ENCODE measurements around the gene EP400.

The EP400 gene

DNA sequence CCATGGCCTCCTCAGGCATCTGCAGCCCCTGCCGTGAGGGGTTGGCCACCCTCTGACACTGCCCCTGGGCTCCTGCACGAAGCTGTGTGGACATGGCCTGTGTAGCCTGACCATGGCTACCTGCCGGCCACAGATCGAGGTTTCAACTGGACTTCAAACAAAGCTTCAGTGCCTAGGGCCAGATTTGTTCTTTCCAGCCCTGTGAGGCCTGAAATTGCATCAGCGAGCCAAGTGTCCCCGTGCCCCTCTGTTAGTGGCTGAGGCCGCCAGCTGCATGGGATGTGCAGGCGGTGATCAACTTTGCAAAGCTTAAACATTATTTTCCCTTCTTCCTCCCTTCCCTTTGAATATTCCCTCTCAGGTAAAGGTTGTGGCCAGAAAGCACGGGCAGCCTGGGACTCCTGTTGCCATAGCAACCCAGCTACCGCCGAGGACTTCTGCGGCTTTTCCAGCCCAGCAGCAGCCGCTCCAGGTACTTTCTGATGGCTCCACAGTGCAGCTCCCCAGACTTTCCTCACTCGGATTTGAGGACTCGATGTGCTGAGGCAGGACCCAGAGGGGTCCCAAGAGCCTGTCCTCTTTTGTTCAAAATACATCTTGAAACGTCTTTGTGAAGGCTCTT is 158.6 kb downstream of the EP400 start:
- Histone ChIP-seq H3K36me3 (ENCODE audit: insufficient read depth, low read length) (peaks cover 34% of the 10 kb centered on the region), H3K27ac (ENCODE audit: low read depth, low read length) (peak overlapping the region; percentile 21; the same call in 1 of the 2 replicates)
- 81% methylated on average over 16 of the region's 16 CpGs for WGBS

GRCh38 chr12:132109741-132110140 is 160.0 kb downstream of the EP400 start:
- Histone ChIP-seq H3K4me1 (ENCODE audit: insufficient read depth, low read length) (no peaks in the 10 kb centered on the region), H3K4me3 (ENCODE audit: low read length) (no peak overlapping the region), H3K27me3 (ENCODE audit: insufficient read depth, low read length) (no peaks in the 10 kb centered on the region), H3K36me3 (ENCODE audit: insufficient read depth, low read length) (peaks cover 48% of the 10 kb centered on the region), H3K9me3 (ENCODE audit: insufficient read depth, low read depth, low read length) (no peaks in the 10 kb centered on the region), H3K9ac (ENCODE audit: low read depth, low read length) (no peak overlapping the region), H3K27ac (ENCODE audit: low read depth, low read length) (no peak overlapping the region)
- WGBS = 96% methylated on average over 8 of the region's 8 CpGs

More for the DNA sequence above, 158.6 kb downstream of the EP400 start:
- Histone ChIP-seq H3K4me1 (ENCODE audit: insufficient read depth, low read length) (peaks cover 3% of the 10 kb centered on the region; the same call in 1 of the 2 replicates), H3K9ac (ENCODE audit: low read depth, low read length) (no peak overlapping the region), H3K9me3 (ENCODE audit: insufficient read depth, low read depth, low read length) (no peaks in the 10 kb centered on the region), H3K27me3 (ENCODE audit: insufficient read depth, low read length) (no peaks in the 10 kb centered on the region), H3K4me3 (ENCODE audit: low read length) (no peak overlapping the region)

DNA sequence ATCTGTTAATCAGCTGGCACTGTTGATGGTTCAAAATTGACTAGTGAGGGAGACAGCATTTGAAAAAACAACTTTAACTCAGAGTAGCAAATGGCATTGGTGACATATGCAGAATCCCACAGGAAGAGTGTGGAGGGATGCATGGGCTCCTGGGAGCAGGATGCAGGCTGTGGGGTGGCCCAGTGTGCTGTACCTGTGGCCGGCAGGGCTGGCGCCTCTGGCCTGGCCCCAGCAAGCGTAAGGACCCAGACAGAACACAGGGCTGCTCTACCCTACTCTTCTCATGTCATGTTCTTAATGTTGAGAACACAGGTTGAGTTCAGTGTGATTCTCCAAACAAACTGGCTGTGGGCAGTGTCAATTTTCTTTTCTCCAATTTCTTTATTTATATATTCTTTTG is 160.9 kb downstream of the EP400 start:
- Histone ChIP-seq H3K36me3 (ENCODE audit: insufficient read depth, low read length) (peaks cover 53% of the 10 kb centered on the region), H3K9me3 (ENCODE audit: insufficient read depth, low read depth, low read length) (no peaks in the 10 kb centered on the region), H3K4me1 (ENCODE audit: insufficient read depth, low read length) (no peaks in the 10 kb centered on the region), H3K9ac (ENCODE audit: low read depth, low read length) (no peak overlapping the region), H3K4me3 (ENCODE audit: low read length) (no peak overlapping the region), H3K27ac (ENCODE audit: low read depth, low read length) (no peak overlapping the region), H3K27me3 (ENCODE audit: insufficient read depth, low read length) (no peaks in the 10 kb centered on the region)
- WGBS = 73% methylated on average over 3 of the region's 3 CpGs

DNA sequence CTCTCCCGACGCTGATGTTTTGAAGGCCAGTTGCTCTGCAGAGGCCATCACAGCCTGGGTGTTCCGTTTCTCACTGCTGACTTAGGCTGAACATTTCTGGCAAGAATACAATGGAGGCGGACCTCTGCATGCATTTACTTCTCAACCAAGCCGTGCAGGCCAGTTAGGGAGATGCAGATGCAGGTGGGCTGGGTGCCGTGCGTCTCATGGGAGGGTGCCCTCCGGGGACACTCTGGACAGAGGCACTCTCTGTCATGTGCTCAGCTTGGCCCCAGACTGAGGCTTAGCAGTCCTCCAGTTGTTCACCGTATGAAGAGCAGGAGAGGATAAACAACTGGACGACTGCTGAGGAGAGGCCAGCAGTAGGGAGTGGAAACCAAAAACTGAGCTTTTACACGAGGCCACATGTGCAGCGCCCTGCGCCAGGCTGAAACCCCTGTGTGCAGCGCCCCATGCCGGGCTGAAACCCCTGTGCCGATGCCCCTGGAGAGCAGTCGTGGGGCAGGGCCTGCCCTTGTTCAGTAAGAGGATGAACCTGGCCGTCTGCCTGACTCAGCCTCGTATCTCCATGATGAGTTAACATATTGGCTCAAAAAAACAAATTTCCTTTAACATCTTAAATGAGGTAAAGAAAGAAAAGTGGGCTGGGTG is 162.0 kb downstream of the EP400 start:
- H3K36me3 ChIP-seq (ENCODE audit: insufficient read depth, low read length) = peaks cover 57% of the 10 kb centered on the region
- no peaks in the 10 kb centered on the region for H3K4me1 ChIP-seq (ENCODE audit: insufficient read depth, low read length)
- H3K27ac ChIP-seq (ENCODE audit: low read depth, low read length) = no peak overlapping the region
- no peaks in the 10 kb centered on the region for H3K9me3 ChIP-seq (ENCODE audit: insufficient read depth, low read depth, low read length)
- H3K9ac ChIP-seq (ENCODE audit: low read depth, low read length) = no peak overlapping the region
- H3K4me3 ChIP-seq (ENCODE audit: low read length) = no peak overlapping the region
- WGBS = 95% methylated on average over 19 of the region's 19 CpGs
- no peaks in the 10 kb centered on the region for H3K27me3 ChIP-seq (ENCODE audit: insufficient read depth, low read length)

- Histone ChIP-seq H3K27ac (ENCODE audit: low read depth, low read length) (no peak overlapping the region), H3K27me3 (ENCODE audit: insufficient read depth, low read length) (no peaks in the 10 kb centered on the region), H3K4me1 (ENCODE audit: insufficient read depth, low read length) (no peaks in the 10 kb centered on the region), H3K9ac (ENCODE audit: low read depth, low read length) (no peak overlapping the region), H3K4me3 (ENCODE audit: low read length) (no peak overlapping the region), H3K9me3 (ENCODE audit: insufficient read depth, low read depth, low read length) (no peaks in the 10 kb centered on the region), H3K36me3 (ENCODE audit: insufficient read depth, low read length) (peaks cover 51% of the 10 kb centered on the region)
- 93% methylated on average over 6 of the region's 6 CpGs for WGBS
Observed at GRCh38 chr12:132114667-132115066, 164.9 kb downstream of the EP400 start.

- Histone ChIP-seq H3K27ac (ENCODE audit: low read depth, low read length) (no peak overlapping the region), H3K4me1 (ENCODE audit: insufficient read depth, low read length) (no peaks in the 10 kb centered on the region), H3K9ac (ENCODE audit: low read depth, low read length) (no peak overlapping the region), H3K27me3 (ENCODE audit: insufficient read depth, low read length) (no peaks in the 10 kb centered on the region), H3K9me3 (ENCODE audit: insufficient read depth, low read depth, low read length) (no peaks in the 10 kb centered on the region), H3K36me3 (ENCODE audit: insufficient read depth, low read length) (peaks cover 47% of the 10 kb centered on the region), H3K4me3 (ENCODE audit: low read length) (no peak overlapping the region)
- 83% methylated on average over 7 of the region's 9 CpGs for WGBS
Observed at GRCh38 chr12:132115500-132115899, 165.8 kb downstream of the EP400 start.

GRCh38 chr12:132116709-132117557 is 167.2 kb downstream of the EP400 start:
- Histone ChIP-seq H3K4me3 (ENCODE audit: low read length) (no peak overlapping the region), H3K27me3 (ENCODE audit: insufficient read depth, low read length) (no peaks in the 10 kb centered on the region), H3K9ac (ENCODE audit: low read depth, low read length) (no peak overlapping the region), H3K9me3 (ENCODE audit: insufficient read depth, low read depth, low read length) (no peaks in the 10 kb centered on the region), H3K4me1 (ENCODE audit: insufficient read depth, low read length) (no peaks in the 10 kb centered on the region), H3K36me3 (ENCODE audit: insufficient read depth, low read length) (peaks cover 51% of the 10 kb centered on the region), H3K27ac (ENCODE audit: low read depth, low read length) (no peak overlapping the region)
- WGBS = 96% methylated on average over 58 of the region's 58 CpGs

DNA sequence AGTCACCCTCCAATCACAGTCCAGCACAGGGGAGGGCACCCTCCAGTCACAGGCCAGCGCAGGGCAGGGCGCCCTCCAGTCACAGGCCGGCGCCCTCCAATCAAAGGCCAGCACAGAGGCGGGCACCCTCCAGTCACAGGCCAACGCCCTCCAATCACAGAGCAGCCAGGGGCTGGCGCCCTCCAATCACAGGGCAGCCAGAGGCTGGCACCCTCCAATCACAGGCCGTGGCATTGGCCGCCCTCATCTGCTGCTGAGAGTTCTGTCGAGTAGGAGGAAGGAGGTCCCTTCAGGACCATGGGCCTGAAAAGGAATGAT is 167.8 kb downstream of the EP400 start:
- no peaks in the 10 kb centered on the region for H3K9me3 ChIP-seq (ENCODE audit: insufficient read depth, low read depth, low read length)
- no peak overlapping the region for H3K9ac ChIP-seq (ENCODE audit: low read depth, low read length)
- 93% methylated on average over 10 of the region's 10 CpGs for WGBS
- no peaks in the 10 kb centered on the region for H3K27me3 ChIP-seq (ENCODE audit: insufficient read depth, low read length)
- no peak overlapping the region for H3K27ac ChIP-seq (ENCODE audit: low read depth, low read length)
- H3K4me1 ChIP-seq (ENCODE audit: insufficient read depth, low read length) = no peaks in the 10 kb centered on the region
- H3K36me3 ChIP-seq (ENCODE audit: insufficient read depth, low read length) = peaks cover 57% of the 10 kb centered on the region
- H3K4me3 ChIP-seq (ENCODE audit: low read length) = no peak overlapping the region

DNA sequence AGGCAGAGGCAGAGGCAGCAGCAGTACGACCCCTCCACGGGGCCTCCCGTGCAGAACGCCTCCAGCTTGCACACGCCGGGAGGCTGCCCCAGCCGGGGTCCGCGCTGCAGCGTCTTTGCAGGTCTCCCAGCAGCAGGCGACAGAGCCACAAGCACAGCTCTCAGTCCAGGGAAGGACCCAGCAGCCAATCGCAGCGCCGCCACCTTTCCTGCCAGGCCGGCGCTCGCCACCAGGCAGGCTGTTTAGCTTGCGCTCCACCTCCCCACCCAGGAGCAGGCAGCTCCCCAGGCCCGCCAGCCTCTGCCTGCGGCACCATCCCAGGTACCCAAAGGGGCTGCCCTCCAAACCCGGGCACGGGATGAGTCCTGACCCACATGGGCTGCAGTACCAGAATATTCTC is 169.1 kb downstream of the EP400 start:
- 96% methylated on average over 22 of the region's 22 CpGs for WGBS
- Histone ChIP-seq H3K36me3 (ENCODE audit: insufficient read depth, low read length) (peaks cover 59% of the 10 kb centered on the region), H3K4me3 (ENCODE audit: low read length) (no peak overlapping the region)

GRCh38 chr12:132121283-132121682 is 171.5 kb downstream of the EP400 start:
- H3K4me3 ChIP-seq (ENCODE audit: low read length) = no peak overlapping the region
- H3K4me1 ChIP-seq (ENCODE audit: insufficient read depth, low read length) = no peaks in the 10 kb centered on the region
- H3K36me3 ChIP-seq (ENCODE audit: insufficient read depth, low read length) = peaks cover 59% of the 10 kb centered on the region
- H3K27me3 ChIP-seq (ENCODE audit: insufficient read depth, low read length) = no peaks in the 10 kb centered on the region
- H3K27ac ChIP-seq (ENCODE audit: low read depth, low read length) = no peak overlapping the region
- 96% methylated on average over 13 of the region's 14 CpGs for WGBS
- H3K9ac ChIP-seq (ENCODE audit: low read depth, low read length) = no peak overlapping the region
- H3K9me3 ChIP-seq (ENCODE audit: insufficient read depth, low read depth, low read length) = no peaks in the 10 kb centered on the region

More for the DNA sequence above, 169.1 kb downstream of the EP400 start:
- Histone ChIP-seq H3K27ac (ENCODE audit: low read depth, low read length) (no peak overlapping the region), H3K4me1 (ENCODE audit: insufficient read depth, low read length) (no peaks in the 10 kb centered on the region), H3K27me3 (ENCODE audit: insufficient read depth, low read length) (no peaks in the 10 kb centered on the region), H3K9me3 (ENCODE audit: insufficient read depth, low read depth, low read length) (no peaks in the 10 kb centered on the region), H3K9ac (ENCODE audit: low read depth, low read length) (no peak overlapping the region)
